HepG2 (cell line): ENCODE results near the gene MAT2A. TPM values are rescaled to one million over a fixed set of nuclear protein-coding genes. Genes with fewer than 3 reads are reported as not detected.

Experiments
- CREM ChIP-seq, 2 experiments: sonication (generic) in 1 of 2; formaldehyde crosslinking in 1 of 2; IDR thresholded peaks; 2 replicates each; pipeline versions ENCODE4 v1.4.0 to v1.6.1; 2016 to 2020; ENCODE audit warnings: antibody characterized with exemption in 1 of 2, mild to moderate bottlenecking in 1 of 2, missing genetic modification reagents in 1 of 2
- GPN1 ChIP-seq: sonication (generic); formaldehyde crosslinking; IDR thresholded peaks from 2 replicates; pipeline ENCODE4 v1.5.1; 2020; ENCODE audit warnings: missing genetic modification reagents, borderline replicate concordance
- HNF4G ChIP-seq, 2 experiments: sonication (generic) in 1 of 2; formaldehyde crosslinking in 1 of 2; IDR thresholded peaks; 2 replicates each; pipeline versions ENCODE4 v1.4.0 to v1.6.1; 2011 to 2020; ENCODE audit warnings: borderline replicate concordance in 2 of 2, low read depth in 2 of 2, mild to moderate bottlenecking in 2 of 2, low read length in 1 of 2, missing genetic modification reagents in 1 of 2, moderate library complexity in 1 of 2
- NCOA2 ChIP-seq: sonication (generic); formaldehyde crosslinking; IDR thresholded peaks from 2 replicates; pipeline ENCODE4 v1.8.0; 2022; ENCODE audit warnings: inconsistent platforms
- NFKBIZ ChIP-seq: IDR thresholded peaks from 2 replicates; pipeline ENCODE4 v1.6.1; 2018; ENCODE audit warnings: missing genetic modification reagents, missing compliant biosample characterization
- NFRKB ChIP-seq: fragments of 450-650 bp; IDR thresholded peaks from 2 replicates; pipeline ENCODE4 v1.6.1; 2017
- PAF1 ChIP-seq: IDR thresholded peaks from 2 replicates; pipeline ENCODE4 v1.6.1; 2016; ENCODE audit warnings: missing genetic modification reagents, missing compliant biosample characterization
- POLR2A ChIP-seq, 2 experiments: IDR thresholded peaks; 2 replicates each; pipeline ENCODE4 v1.6.1; 2011; ENCODE audit warnings: low read depth in 2 of 2, low read length in 2 of 2, mild to moderate bottlenecking in 1 of 2, moderate library complexity in 1 of 2; ENCODE audit not compliant: insufficient read depth in 1 of 2
- POLR2AphosphoS2 ChIP-seq: IDR thresholded peaks from 2 replicates; pipeline ENCODE4 v1.6.1; 2011; ENCODE audit warnings: low read depth, low read length, improper control_type of control experiment
- RNF2 ChIP-seq: fragments of 450-650 bp; conservative IDR thresholded peaks from 2 replicates; pipeline ENCODE4 v1.6.1; 2016; ENCODE audit warnings: low read depth
- SAP130 ChIP-seq: IDR thresholded peaks from 2 replicates; pipeline ENCODE4 v1.6.1; 2016; ENCODE audit warnings: low read depth
- TCF7 ChIP-seq: sonication (generic); IDR thresholded peaks from 2 replicates; pipeline ENCODE4 v1.6.1; 2016; ENCODE audit warnings: antibody characterized with exemption, low read depth
- ZBTB10 ChIP-seq: sonication (generic); formaldehyde crosslinking; IDR thresholded peaks from 2 replicates; pipeline ENCODE4 v1.4.0; 2020; ENCODE audit warnings: missing genetic modification reagents, borderline replicate concordance
- ZBTB44 ChIP-seq: sonication (generic); formaldehyde crosslinking; IDR thresholded peaks from 2 replicates; pipeline ENCODE4 v1.4.0; 2020; ENCODE audit warnings: missing genetic modification reagents
- ZEB1 ChIP-seq: IDR thresholded peaks from 2 replicates; pipeline ENCODE4 v1.6.1; 2012; ENCODE audit warnings: mild to moderate bottlenecking, low read depth, inconsistent platforms; ENCODE audit not compliant: insufficient replicate concordance
- ZFP36L1 ChIP-seq: sonication (generic); formaldehyde crosslinking; IDR thresholded peaks from 2 replicates; pipeline ENCODE4 v1.8.0; 2022; ENCODE audit warnings: mild to moderate bottlenecking, missing genetic modification reagents, moderate library complexity
- ZKSCAN8 ChIP-seq: IDR thresholded peaks from 2 replicates; pipeline ENCODE4 v1.6.1; 2016; ENCODE audit warnings: borderline replicate concordance, missing genetic modification reagents, missing compliant biosample characterization
- ZNF12 ChIP-seq: sonication (generic); formaldehyde crosslinking; IDR thresholded peaks from 2 replicates; pipeline ENCODE4 v1.5.0; 2020; ENCODE audit warnings: missing genetic modification reagents
- ZNF20 ChIP-seq: sonication (generic); formaldehyde crosslinking; IDR thresholded peaks from 2 replicates; pipeline ENCODE4 v1.4.0; 2020; ENCODE audit warnings: mild to moderate bottlenecking, moderate library complexity, missing genetic modification reagents
- ZNF335 ChIP-seq: sonication (generic); formaldehyde crosslinking; IDR thresholded peaks from 2 replicates; pipeline ENCODE4 v1.4.0; 2020; ENCODE audit warnings: missing genetic modification reagents
- ZNF550 ChIP-seq: sonication (generic); formaldehyde crosslinking; IDR thresholded peaks from 2 replicates; pipeline ENCODE4 v1.4.0; 2020; ENCODE audit warnings: mild to moderate bottlenecking, missing genetic modification reagents, borderline replicate concordance
- ZNF576 ChIP-seq: sonication (generic); formaldehyde crosslinking; IDR thresholded peaks from 2 replicates; pipeline ENCODE4 v1.4.0; 2020; ENCODE audit warnings: mild to moderate bottlenecking, missing genetic modification reagents
- ZNF724P ChIP-seq: sonication (generic); formaldehyde crosslinking; IDR thresholded peaks from 2 replicates; pipeline ENCODE4 v1.8.0; 2022; ENCODE audit warnings: missing genetic modification reagents, borderline replicate concordance
- ZNF792 ChIP-seq: IDR thresholded peaks from 2 replicates; pipeline ENCODE4 v1.6.1; 2016
- ZNF883 ChIP-seq: sonication (generic); formaldehyde crosslinking; IDR thresholded peaks from 2 replicates; pipeline ENCODE4 v1.5.1; 2020; ENCODE audit warnings: mild to moderate bottlenecking, missing genetic modification reagents; ENCODE audit errors: not compliant biosample characterization
- ZSCAN22 ChIP-seq: sonication (generic); formaldehyde crosslinking; IDR thresholded peaks from 2 replicates; pipeline ENCODE4 v1.4.0; 2020; ENCODE audit warnings: mild to moderate bottlenecking, missing genetic modification reagents
- ZZZ3 ChIP-seq: sonication (generic); formaldehyde crosslinking; IDR thresholded peaks from 2 replicates; pipeline ENCODE4 v1.4.0; 2020; ENCODE audit warnings: missing genetic modification reagents, mild to moderate bottlenecking, borderline replicate concordance
- polyA plus RNA-seq, 8 experiments: library from polyadenylated mRNA; depleted of rRNA in 3 of 8; stranded (reverse) in 7 of 8; unstranded in 1 of 8; fragments of >200 nt; fragmentation: Illumina TruSeq in 4 of 8; extraction: Trizol in 4 of 8; gene quantifications; 2 replicates each; pipeline versions ENCODE4 v1.2.1 to v1.2.3, GENCODE V29; 2011 to 2016; ENCODE audit warnings: low read depth in 4 of 8, missing spikeins in 1 of 8, mixed read lengths in 1 of 8; ENCODE audit not compliant: insufficient read depth in 1 of 8
- total RNA-seq, 5 experiments: library from RNA; depleted of rRNA; stranded (reverse); fragments of >200 nt; fragmentation: Illumina TruSeq; extraction: Trizol; gene quantifications; 2 replicates each; pipeline ENCODE4 v1.2.3, GENCODE V29; 2016; ENCODE audit warnings: low read depth in 1 of 5

Gene MAT2A
- total and polyA plus RNA-seq, 2 of the 13 experiments (the other 11 are each of a cell fraction or from before 2014, with no cell fraction given), result 155 to 331 TPM

- TF ChIP-seq ZBTB10 (CRISPR knock-in tag) (no peak), ZEB1 (no peak), NFKBIZ (CRISPR knock-in tag) (peak; percentile 20; the same call in 1 of the 2 replicates), ZNF20 (CRISPR knock-in tag) (no peak), GPN1 (CRISPR knock-in tag) (no peak), ZNF550 (CRISPR knock-in tag) (no peak; the same call in 1 of the 2 replicates), ZSCAN22 (CRISPR knock-in tag) (no peak; the same call in 1 of the 2 replicates), ZFP36L1 (CRISPR knock-in tag) (peak; percentile 60), SAP130 (peak; percentile 79), TCF7 (no peak), POLR2AphosphoS2 (no peak), ZNF724P (CRISPR knock-in tag) (no peak; the same call in 1 of the 2 replicates), NCOA2 (peak; percentile 50), CREM (IDR thresholded peaks at IDR 0.05) (no peak), CREM (CRISPR knock-in tag; IDR thresholded peaks at IDR 0.05) (no peak), ZBTB44 (CRISPR knock-in tag) (0 out of 2 replicates have a peak, but pooled peaks have one; percentile 41), PAF1 (CRISPR knock-in tag) (peak; percentile 87), ZNF883 (CRISPR knock-in tag) (peak; percentile 89), ZZZ3 (CRISPR knock-in tag) (peak; percentile 84; the same call in 1 of the 2 replicates), RNF2 (peak; percentile 75; the same call in 1 of the 2 replicates), ZNF12 (CRISPR knock-in tag) (peak; percentile 49; the same call in 1 of the 2 replicates), ZKSCAN8 (CRISPR knock-in tag) (no peak), ZNF792 (CRISPR knock-in tag) (no peak; the same call in none of the 2 replicates), POLR2A (IDR thresholded peaks at IDR 0.05; ENCODE audit: insufficient read depth in 1 of 2, low read depth in 2 of 2, low read length in 2 of 2) (peak in 1 of 2 experiments; percentile 42; a peak in 2 of 4 replicates), ZNF335 (CRISPR knock-in tag) (0 out of 2 replicates have a peak, but pooled peaks have one; percentile 12), NFRKB (no peak), HNF4G (IDR thresholded peaks at IDR 0.05; ENCODE audit: borderline replicate concordance, low read depth, low read length) (no peak), HNF4G (CRISPR knock-in tag; IDR thresholded peaks at IDR 0.05; ENCODE audit: borderline replicate concordance, low read depth) (no peak; the same call in 1 of the 2 replicates), ZNF576 (peak; percentile 90; the same call in 1 of the 2 replicates)
Observed at GRCh38 chr2:85539361-85540132, 579 bp downstream of the MAT2A start (continued).
